Pancreas (tissue), 10 donors: ENCODE measurements around the gene ETFBKMT. TPM values are rescaled to one million over a fixed set of nuclear protein-coding genes. Genes with fewer than 3 reads are reported as not detected.
"Not testable (repeated sequence)": the region's sequence is repeated elsewhere in the genome, so short reads cannot be mapped to it uniquely, and the experiment has no call there.

Experiments
- ATAC-seq, 4 donors: fragments of 200-7000 bp; cut with Tn5 transposase; one replicate each; pipeline versions ENCODE4 v1.8.0 to v1.9.1; 2020; ENCODE audit warnings: mild to moderate bottlenecking in 4 of 4, moderate library complexity in 4 of 4
- DNase-seq, 6 donors: peaks; one replicate each; pipeline ENCODE4 v3.0.0-alpha.2; 2020
- FAIRE-seq: peaks from 2 replicates; lab custom pipeline; 2012; peaks lifted over from hg19 to GRCh38; lab: Jason Lieb, UNC
- H3K27ac ChIP-seq, 4 donors: fragments of 200-600 bp; sonication (generic); 1 replicate in 3 of 4; 2 replicates in 1 of 4; pipeline versions ENCODE4 v1.5.0 to v1.8.0; 2020
- H3K27me3 ChIP-seq, 4 donors: fragments of 200-600 bp; one replicate each; pipeline ENCODE4 v1.8.0; 2021
- H3K36me3 ChIP-seq, 3 donors: fragments of 200-600 bp; sonication (generic) in 1 of 3; one replicate each; pipeline versions ENCODE4 v1.5.0 to v1.8.0; 2020 to 2021
- H3K4me1 ChIP-seq, 3 donors: fragments of 200-600 bp; one replicate each; pipeline ENCODE4 v1.8.0; 2021
- H3K4me3 ChIP-seq, 4 donors: fragments of 200-600 bp; sonication (generic) in 2 of 4; one replicate each; pipeline versions ENCODE4 v1.5.0 to v1.8.0; 2020 to 2021
- H3K9me3 ChIP-seq, 4 donors: fragments of 200-600 bp; one replicate each; pipeline ENCODE4 v1.8.0; 2021
- CTCF ChIP-seq, 4 donors: fragments of 200-600 bp; sonication (generic) in 3 of 4; IDR thresholded peaks; one replicate each; pipeline versions ENCODE4 v1.5.0 to v1.8.0; 2021; ENCODE audit warnings: antibody characterized with exemption in 4 of 4
- WGBS, 2 donors: extraction: QIAGEN DNeasy Blood & Tissue Kit; methylation state at CpG; one replicate each; pipeline ENCODE4 v1.1.7; 2013; 5-methylcytosine and 5-hydroxymethylcytosine counted together
- intact Hi-C, 3 donors: fragments of 100-400 bp; cut with DNase I; formaldehyde crosslinking; loops; one replicate each; pipeline versions ENCODE4 v1.11.1 to v1.14.2; 2022
- polyA plus RNA-seq, 2 donors: library from polyadenylated mRNA; stranded (reverse); fragments of 200-250 nt; gene quantifications; one replicate each; pipeline ENCODE4 v1.2.3, GENCODE V29; 2013
- total RNA-seq, 6 donors: library from RNA; stranded (reverse); fragmentation: NEBNext Ultra II Directional in 4 of 6; extraction: Animal tissue kit (Norgen Biotek cat#: 25700) in 4 of 6; gene quantifications; one replicate each; pipeline versions ENCODE4 v1.2.1 to v1.2.4, GENCODE V29; 2021 to 2023
- donor health status: healthy with polysubstance abuse.
- donor health status: DM: no; HTN: no; CAD: no; lungs with moderate emphysema.
- donor health status: DM: no; HTN: no; CAD: no.
- donor health status: control.
- donor health status: control.
- donor health status: Bipolar disorder and iron deficiency.
- donor health status: DM: yes; HTN: yes; CAD: no.
- donor health status: DM: no; HTN: no; CAD: no.
- donor health status: DM: no; HTN: no; CAD: no.
- donor health status: DM: yes; HTN: yes; CAD: no.

ETFBKMT gene
- total and polyA plus RNA-seq, 8 donors, result 1.8 to 4.6 (median 2.9) TPM

DNA sequence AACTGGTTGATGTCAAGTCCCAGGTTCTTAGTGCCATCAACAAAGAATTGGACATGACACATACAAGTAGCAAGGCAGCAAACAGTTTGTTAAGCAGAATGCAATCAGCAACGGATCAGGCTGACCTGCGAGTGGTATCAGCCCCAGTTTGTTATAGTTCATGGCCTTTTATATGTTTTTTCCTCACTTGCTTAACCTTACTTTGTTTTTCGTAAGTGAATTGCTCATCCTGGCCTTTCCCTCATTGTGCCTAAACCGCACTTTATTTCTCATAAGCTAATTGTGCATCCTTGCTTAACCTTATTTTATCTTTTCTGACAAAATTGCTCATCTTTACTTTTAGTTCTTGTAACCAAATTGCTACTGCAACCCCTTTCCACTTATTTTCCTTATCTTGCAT, 4.1 kb downstream of the ETFBKMT start:
- DNase-seq, result no peak
- H3K27me3 ChIP-seq, result no peaks in the 10 kb centered on the region
- TF ChIP-seq CTCF (IDR thresholded peaks at IDR 0.05), result no peak
- H3K36me3 ChIP-seq, result peaks cover 0 to 2% (median 0%) of the 10 kb centered on the region in 3 donors
- H3K4me1 ChIP-seq, result peaks cover 0 to 6% (median 6%) of the 10 kb centered on the region in 3 donors
- FAIRE-seq, result no peak
- H3K9me3 ChIP-seq, result no peaks in the 10 kb centered on the region
- H3K27ac ChIP-seq, result no peak overlapping the region
- intact Hi-C loops, result no loop called here
- H3K4me3 ChIP-seq, result no peak overlapping the region
- 87% methylated on average over 4 of the region's 4 CpGs for WGBS, 2 donors
- ATAC-seq, result no peak

GRCh38 chr12:31664038-31664437, 4.5 kb downstream of the ETFBKMT start:
- intact Hi-C loops, result no loop called here
- H3K36me3 ChIP-seq, result peaks cover 0 to 2% (median 0%) of the 10 kb centered on the region in 3 donors
- H3K4me1 ChIP-seq, result peaks cover 0 to 6% (median 6%) of the 10 kb centered on the region in 3 donors
- H3K27me3 ChIP-seq, result no peaks in the 10 kb centered on the region
- no peaks in the 10 kb centered on the region for H3K9me3 ChIP-seq
- DNase-seq (no peak), FAIRE-seq (no peak), ATAC-seq (no peak)
- no peak for TF ChIP-seq CTCF (IDR thresholded peaks at IDR 0.05)
- no peak overlapping the region for H3K27ac ChIP-seq
- no peak overlapping the region for H3K4me3 ChIP-seq
- 85 to 93% methylated on average over 6 of the region's 6 CpGs for WGBS, 2 donors

DNA sequence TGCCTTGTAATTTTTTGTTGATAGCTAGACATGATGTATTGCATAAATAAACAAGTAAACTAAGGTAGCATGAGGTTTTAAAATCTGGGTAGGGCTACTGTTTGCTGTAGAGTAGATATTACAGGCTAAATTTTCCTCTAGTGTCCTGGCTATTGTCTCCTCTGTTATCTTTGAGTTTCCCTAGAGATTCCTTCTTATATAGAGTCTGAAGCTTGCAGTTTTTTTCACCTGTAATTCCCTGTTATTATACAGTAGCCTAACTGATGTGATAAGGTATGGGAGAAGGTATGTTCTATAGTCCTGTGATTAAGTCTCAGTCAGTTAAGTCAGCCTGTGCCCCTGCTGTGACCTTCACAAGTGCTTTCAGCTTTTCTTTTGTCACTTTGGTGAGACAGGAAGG, 9.5 kb downstream of the ETFBKMT start:
- no peaks in the 10 kb centered on the region for H3K4me1 ChIP-seq
- TF ChIP-seq CTCF (IDR thresholded peaks at IDR 0.05), result no peak
- no peaks in the 10 kb centered on the region for H3K36me3 ChIP-seq
- H3K27ac ChIP-seq, result no peak overlapping the region
- H3K4me3 ChIP-seq, result no peak overlapping the region
- H3K27me3 ChIP-seq, result no peaks in the 10 kb centered on the region
- intact Hi-C loops, result no loop called here
- no peaks in the 10 kb centered on the region for H3K9me3 ChIP-seq
- ATAC-seq (no peak), DNase-seq (no peak), FAIRE-seq (no peak)

- H3K27ac ChIP-seq, H3K4me3 ChIP-seq, H3K27me3 ChIP-seq, H3K36me3 ChIP-seq, ATAC-seq, FAIRE-seq, DNase-seq, H3K4me1 ChIP-seq, H3K9me3 ChIP-seq, intact Hi-C loops: not testable (repeated sequence)
- WGBS, 2 donors, result 83 to 90% methylated on average over 2 of the region's 2 CpGs
Measured at GRCh38 chr12:31669582-31669981, 10.1 kb downstream of the ETFBKMT start.

DNA sequence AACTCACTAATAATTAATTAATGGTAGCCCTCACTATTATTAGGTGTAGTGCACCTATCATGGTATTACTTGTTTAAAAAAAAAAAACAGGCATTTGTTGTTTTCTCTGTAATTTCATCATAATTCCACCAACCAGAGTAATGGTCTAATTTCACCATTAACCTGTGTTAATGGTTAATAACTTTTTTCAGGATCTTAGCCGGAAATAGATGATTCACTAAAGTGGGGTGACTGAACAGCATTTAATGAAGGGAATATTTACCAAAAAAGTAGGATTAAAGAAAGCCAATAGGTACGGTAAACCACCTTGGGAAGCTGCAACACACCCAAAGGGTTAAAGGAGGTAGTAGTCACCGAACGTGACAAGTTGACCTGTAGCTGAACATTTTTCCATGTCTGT, 13.0 kb downstream of the ETFBKMT start:
- Histone ChIP-seq H3K27me3 (no peaks in the 10 kb centered on the region), H3K9me3 (no peaks in the 10 kb centered on the region), H3K36me3 (no peaks in the 10 kb centered on the region), H3K27ac (no peak overlapping the region), H3K4me1 (no peaks in the 10 kb centered on the region), H3K4me3 (no peak overlapping the region)
- ATAC-seq (no peak), DNase-seq (no peak), FAIRE-seq (no peak)
- no peak for TF ChIP-seq CTCF (IDR thresholded peaks at IDR 0.05)
- intact Hi-C loops, result no loop called here
- 85 to 89% methylated on average over 4 of the region's 4 CpGs for WGBS, 2 donors
